IgD-negative memory B cell (primary cell): ENCODE data around the gene MMP25. TPM values are rescaled to one million over a fixed set of nuclear protein-coding genes. Genes with fewer than 3 reads are reported as not detected.
"Not testable (repeated sequence)": the region's sequence is repeated elsewhere in the genome, so short reads cannot be mapped to it uniquely, and the experiment has no call there.

ENCODE experiments used
- H3K27ac Mint-ChIP-seq, 3 donors: one replicate each; pipeline ENCODE4 v1.8.0; 2020 to 2022; ENCODE audit warnings: mild to moderate bottlenecking in 3 of 3, mixed read lengths in 3 of 3, moderate library complexity in 1 of 3
- H3K27me3 Mint-ChIP-seq: one replicate; pipeline ENCODE4 v1.8.0; 2021; ENCODE audit warnings: mixed read lengths
- H3K36me3 Mint-ChIP-seq: one replicate; pipeline ENCODE4 v1.8.0; 2020; ENCODE audit warnings: mild to moderate bottlenecking, mixed read lengths
- H3K4me1 Mint-ChIP-seq, 3 donors: one replicate each; pipeline ENCODE4 v1.8.0; 2020 to 2022; ENCODE audit warnings: mixed read lengths in 3 of 3, mild to moderate bottlenecking in 1 of 3
- H3K4me3 Mint-ChIP-seq, 4 donors: one replicate each; pipeline ENCODE4 v1.8.0; 2020 to 2022; ENCODE audit warnings: mild to moderate bottlenecking in 4 of 4, mixed read lengths in 4 of 4, moderate library complexity in 3 of 4
- H3K9me3 Mint-ChIP-seq, 3 donors: one replicate each; pipeline ENCODE4 v1.8.0; 2020 to 2021; ENCODE audit warnings: mixed read lengths in 3 of 3, mild to moderate bottlenecking in 1 of 3
- polyA plus RNA-seq: library from polyadenylated mRNA; unstranded; fragments of 300-500 nt; fragmentation: Illumina TruSeq; gene quantifications from one replicate; pipeline ENCODE4 v1.2.3, GENCODE V29; 2021

MMP25 gene
- polyA plus RNA-seq, 1 donor from 2014 or later = 0.40 TPM

GRCh38 chr16:3076577-3076976 is 30.2 kb downstream of the MMP25 start:
- Mint-ChIP-seq H3K4me1 (peaks cover 11 to 39% (median 29%) of the 10 kb centered on the region in 3 donors), H3K9me3 (peaks cover 1 to 4% (median 4%) of the 10 kb centered on the region in 3 donors), H3K27ac (peak overlapping the region in 2 of 3 donors; percentile 9 to 56), H3K36me3 (no peaks in the 10 kb centered on the region), H3K4me3 (peak overlapping the region in 2 of 4 donors; percentile 34 to 89), H3K27me3 (no peaks in the 10 kb centered on the region)

GRCh38 chr16:3080024-3080423 is 33.7 kb downstream of the MMP25 start:
- Mint-ChIP-seq H3K4me3 (no peak overlapping the region), H3K4me1 (peaks cover 8 to 20% (median 14%) of the 10 kb centered on the region in 3 donors), H3K27me3 (no peaks in the 10 kb centered on the region), H3K27ac (no peak overlapping the region), H3K36me3 (no peaks in the 10 kb centered on the region), H3K9me3 (peaks cover 1 to 4% (median 2%) of the 10 kb centered on the region in 3 donors)

DNA sequence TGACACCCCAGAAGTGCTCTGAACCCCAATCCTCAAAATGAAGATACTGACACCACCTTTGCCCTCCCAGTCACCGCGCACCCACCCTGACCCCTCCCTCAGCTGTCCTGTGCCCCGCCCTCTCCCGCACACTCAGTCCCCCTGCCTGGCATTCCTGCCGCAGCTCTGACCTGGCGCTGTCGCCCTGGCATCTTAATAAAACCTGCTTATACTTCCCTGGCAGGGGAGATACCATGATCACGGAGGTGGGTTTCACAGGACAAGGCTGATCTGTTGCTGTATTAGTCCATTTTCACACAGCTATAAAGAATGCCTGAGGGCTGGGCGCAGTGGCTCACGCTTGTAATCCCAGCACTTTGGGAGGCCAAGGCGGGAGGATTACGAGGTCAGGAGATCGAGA is 35.6 kb downstream of the MMP25 start:
- not testable (repeated sequence) for H3K4me3 Mint-ChIP-seq, H3K9me3 Mint-ChIP-seq, H3K27ac Mint-ChIP-seq, H3K4me1 Mint-ChIP-seq, H3K27me3 Mint-ChIP-seq, H3K36me3 Mint-ChIP-seq

GRCh38 chr16:3083408-3083807 is 37.0 kb downstream of the MMP25 start:
- not testable (repeated sequence) for H3K4me3 Mint-ChIP-seq, H3K4me1 Mint-ChIP-seq, H3K27ac Mint-ChIP-seq, H3K9me3 Mint-ChIP-seq, H3K36me3 Mint-ChIP-seq, H3K27me3 Mint-ChIP-seq

- Mint-ChIP-seq H3K4me3 (peak overlapping the region in 1 of 4 donors; percentile 37), H3K4me1 (no peaks in the 10 kb centered on the region)
Measured at GRCh38 chr16:3084491-3084890, 38.1 kb downstream of the MMP25 start.

GRCh38 chr16:3084969-3085670 is 38.8 kb downstream of the MMP25 start:
- Mint-ChIP-seq H3K36me3 (no peaks in the 10 kb centered on the region), H3K4me1 (no peaks in the 10 kb centered on the region), H3K27ac (no peak overlapping the region), H3K4me3 (peak overlapping the region in 1 of 4 donors; percentile 37), H3K27me3 (peaks cover 3% of the 10 kb centered on the region), H3K9me3 (no peaks in the 10 kb centered on the region)

More at GRCh38 chr16:3084491-3084890, 38.1 kb downstream of the MMP25 start:
- peaks cover 3% of the 10 kb centered on the region for H3K27me3 Mint-ChIP-seq
- peaks cover 0 to 1% (median 0%) of the 10 kb centered on the region in 3 donors for H3K9me3 Mint-ChIP-seq
- H3K36me3 Mint-ChIP-seq = no peaks in the 10 kb centered on the region
- no peak overlapping the region for H3K27ac Mint-ChIP-seq

- Mint-ChIP-seq H3K27me3 (peaks cover 3% of the 10 kb centered on the region), H3K4me1 (no peaks in the 10 kb centered on the region), H3K36me3 (no peaks in the 10 kb centered on the region), H3K27ac (no peak overlapping the region), H3K9me3 (no peaks in the 10 kb centered on the region), H3K4me3 (no peak overlapping the region)
Measured at GRCh38 chr16:3085868-3086595, 39.7 kb downstream of the MMP25 start.

GRCh38 chr16:3086596-3087242 is 40.4 kb downstream of the MMP25 start:
- Mint-ChIP-seq H3K27me3 (peaks cover 3% of the 10 kb centered on the region), H3K4me3 (peak overlapping the region in 1 of 4 donors; percentile 70), H3K27ac (no peak overlapping the region), H3K36me3 (no peaks in the 10 kb centered on the region), H3K9me3 (no peaks in the 10 kb centered on the region), H3K4me1 (no peaks in the 10 kb centered on the region)

DNA sequence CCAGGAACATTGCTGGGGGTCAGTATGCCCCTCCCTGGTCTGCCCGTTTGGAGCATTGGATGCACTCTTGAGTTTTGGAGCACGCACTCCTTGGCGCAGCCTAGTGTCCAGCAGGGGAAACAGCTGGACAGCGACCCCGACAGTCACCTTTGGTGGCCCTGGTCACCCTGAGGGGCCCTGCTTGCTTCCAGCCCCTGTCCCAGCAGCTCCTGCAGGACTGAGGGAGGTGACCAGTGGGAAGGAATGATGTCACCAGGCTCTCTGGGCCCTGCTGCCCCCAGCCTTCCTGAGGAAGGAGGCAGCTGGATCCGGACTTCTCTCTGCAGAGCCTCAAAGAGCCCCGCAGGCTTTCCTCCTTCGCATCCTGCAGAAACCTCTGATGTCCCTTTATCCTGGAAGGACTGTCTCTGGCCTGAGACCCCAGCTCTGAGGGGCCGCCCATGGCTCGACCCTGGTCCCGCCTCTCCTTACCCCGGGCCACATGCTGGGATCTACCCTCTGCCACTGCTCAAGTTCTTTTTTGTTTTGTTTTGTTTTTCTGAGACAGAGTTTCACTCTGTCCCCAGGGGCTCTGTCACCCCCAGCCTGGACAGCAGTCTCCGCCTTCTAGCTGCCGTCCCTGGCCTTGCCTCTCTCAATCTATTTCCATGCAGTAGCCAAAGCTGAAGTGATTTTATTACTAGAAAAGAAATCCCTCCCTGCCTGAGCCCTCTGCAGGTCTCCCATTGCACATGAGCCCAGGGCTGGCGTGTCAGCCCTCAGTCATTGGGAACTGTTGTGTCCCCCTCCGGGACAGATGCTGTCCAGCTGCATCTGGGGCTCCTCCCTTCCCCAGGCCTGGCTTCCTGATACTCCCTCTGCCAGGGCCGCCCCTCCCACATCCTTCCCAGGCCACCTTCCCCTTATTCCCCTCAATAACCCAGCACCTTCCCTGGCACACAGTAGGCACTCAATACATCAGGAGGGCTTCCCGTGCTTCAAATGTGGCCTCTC is 41.2 kb downstream of the MMP25 start:
- peak overlapping the region in 1 of 4 donors; percentile 70 for H3K4me3 Mint-ChIP-seq
- H3K4me1 Mint-ChIP-seq = no peaks in the 10 kb centered on the region
- H3K27ac Mint-ChIP-seq = no peak overlapping the region
- H3K36me3 Mint-ChIP-seq = no peaks in the 10 kb centered on the region
- H3K9me3 Mint-ChIP-seq = no peaks in the 10 kb centered on the region
- H3K27me3 Mint-ChIP-seq = peaks cover 3% of the 10 kb centered on the region

- Mint-ChIP-seq H3K9me3 (no peaks in the 10 kb centered on the region), H3K27ac (no peak overlapping the region), H3K4me1 (peaks cover 0 to 4% (median 0%) of the 10 kb centered on the region in 3 donors), H3K4me3 (no peak overlapping the region), H3K27me3 (peaks cover 3% of the 10 kb centered on the region), H3K36me3 (no peaks in the 10 kb centered on the region)
Measured at GRCh38 chr16:3088450-3088849, 42.1 kb downstream of the MMP25 start.

DNA sequence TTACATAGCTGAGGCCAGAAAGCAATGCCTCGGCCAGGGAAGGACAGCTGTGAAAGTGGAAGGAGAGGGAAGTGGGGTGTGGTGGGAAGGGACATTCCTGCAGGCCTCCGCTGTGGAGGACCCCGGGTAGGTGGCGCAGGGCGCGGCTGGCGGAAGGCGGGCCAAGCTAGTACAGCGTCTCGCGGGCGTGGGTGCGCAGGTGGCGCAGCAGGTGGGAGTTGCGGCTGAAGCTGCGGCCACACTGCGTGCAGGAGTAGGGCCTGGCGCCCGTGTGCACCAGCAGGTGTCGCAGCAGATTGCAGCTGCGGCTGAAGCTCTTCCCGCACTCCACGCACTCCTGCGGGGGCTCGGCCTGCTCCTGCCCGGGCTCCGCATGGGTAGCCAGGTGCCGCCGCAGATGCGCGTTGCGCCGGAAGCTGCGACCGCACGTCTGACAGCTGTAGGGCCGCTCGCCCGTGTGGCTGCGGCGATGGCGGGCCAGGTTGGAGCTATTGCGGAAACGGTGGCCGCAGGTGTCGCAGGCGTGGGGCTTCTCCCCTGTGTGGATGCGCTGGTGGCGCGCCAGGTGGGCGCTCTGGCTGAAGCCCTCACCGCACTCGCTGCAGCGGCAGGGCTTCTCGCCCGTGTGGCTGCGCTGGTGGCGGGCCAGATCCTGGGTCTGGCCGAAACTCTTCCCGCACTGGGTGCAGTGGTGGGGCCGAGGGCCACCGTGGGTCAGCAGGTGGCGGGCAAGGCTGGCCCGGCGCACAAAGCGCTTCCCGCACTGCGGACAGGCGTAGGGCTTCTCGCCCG is 42.8 kb downstream of the MMP25 start:
- H3K36me3 Mint-ChIP-seq = no peaks in the 10 kb centered on the region
- H3K9me3 Mint-ChIP-seq = no peaks in the 10 kb centered on the region
- peaks cover 3% of the 10 kb centered on the region for H3K27me3 Mint-ChIP-seq
- H3K4me1 Mint-ChIP-seq = peaks cover 0 to 4% (median 0%) of the 10 kb centered on the region in 3 donors
- no peak overlapping the region for H3K27ac Mint-ChIP-seq
- no peak overlapping the region for H3K4me3 Mint-ChIP-seq

GRCh38 chr16:3089717-3090592 is 43.6 kb downstream of the MMP25 start:
- Mint-ChIP-seq H3K9me3 (no peaks in the 10 kb centered on the region), H3K36me3 (no peaks in the 10 kb centered on the region), H3K27ac (no peak overlapping the region), H3K27me3 (peaks cover 3% of the 10 kb centered on the region), H3K4me3 (no peak overlapping the region), H3K4me1 (peaks cover 5 to 9% (median 6%) of the 10 kb centered on the region in 3 donors)

- Mint-ChIP-seq H3K9me3 (no peaks in the 10 kb centered on the region), H3K27ac (no peak overlapping the region), H3K36me3 (no peaks in the 10 kb centered on the region), H3K27me3 (peaks cover 3% of the 10 kb centered on the region), H3K4me1 (peaks cover 12 to 14% (median 13%) of the 10 kb centered on the region in 3 donors), H3K4me3 (no peak overlapping the region)
Measured at GRCh38 chr16:3091551-3091950, 45.2 kb downstream of the MMP25 start.
